ENCODE results near the gene CEP170B. TPM values are rescaled to one million over a fixed set of nuclear protein-coding genes. Genes with fewer than 3 reads are reported as not detected.
"Not testable (repeated sequence)": the region's sequence is repeated elsewhere in the genome, so short reads cannot be mapped to it uniquely, and the experiment has no call there.

The CEP170B gene
- polyA plus RNA-seq, 1 experiment = 4.2 TPM

DNA sequence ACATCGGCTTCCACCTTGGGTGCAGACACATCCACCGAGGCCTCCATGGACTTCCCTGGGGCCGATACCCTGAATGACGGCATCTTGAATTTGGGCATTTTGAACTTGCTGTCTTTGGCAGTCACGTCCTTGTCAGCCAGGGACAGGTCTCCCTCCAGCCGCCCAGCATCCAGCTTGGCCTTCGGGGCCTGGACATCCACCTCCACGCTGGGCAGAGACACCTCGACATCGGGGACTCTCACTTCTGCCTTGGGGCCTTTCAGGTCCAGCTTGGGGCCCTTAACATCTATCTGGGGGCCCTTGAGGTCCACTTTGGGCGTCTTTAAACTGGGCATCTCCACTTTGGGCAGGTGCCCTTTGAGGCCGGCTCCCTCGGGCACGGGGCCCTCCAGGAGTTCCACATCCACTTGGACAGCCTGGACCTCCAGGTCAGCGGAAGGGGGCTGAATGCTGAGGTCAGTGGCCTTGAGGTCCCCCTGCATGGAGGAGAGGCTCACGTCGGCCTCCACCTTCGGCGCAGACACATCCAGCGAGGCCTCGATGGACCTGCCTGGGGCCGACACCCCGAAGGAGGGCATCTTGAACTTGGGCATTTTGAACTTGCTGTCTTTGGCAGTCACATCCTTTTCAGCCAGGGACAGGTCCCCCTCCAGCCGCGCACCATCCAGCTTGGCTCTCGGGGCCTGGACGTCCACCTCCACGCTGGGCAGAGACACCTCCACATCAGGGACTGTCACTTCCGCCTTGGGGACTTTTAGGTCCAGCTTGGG, 79.6 kb downstream of the CEP170B start:
- H3K27me3 ChIP-seq (ENCODE audit: control insufficient read depth, insufficient read depth, low read length); DNase-seq (ENCODE audit: low read depth, low spot score); H3K4me3 ChIP-seq (ENCODE audit: low read depth, low read length); POLR2A ChIA-PET; CTCF ChIA-PET: not testable (repeated sequence)
- Histone ChIP-seq H3K27ac (ENCODE audit: low read depth, low read length) (peak overlapping the region; percentile 0), H3K9me3 (ENCODE audit: control insufficient read depth, insufficient read depth, low read length) (peaks cover 24% of the 10 kb centered on the region; the same call in 1 of the 2 replicates)

DNA sequence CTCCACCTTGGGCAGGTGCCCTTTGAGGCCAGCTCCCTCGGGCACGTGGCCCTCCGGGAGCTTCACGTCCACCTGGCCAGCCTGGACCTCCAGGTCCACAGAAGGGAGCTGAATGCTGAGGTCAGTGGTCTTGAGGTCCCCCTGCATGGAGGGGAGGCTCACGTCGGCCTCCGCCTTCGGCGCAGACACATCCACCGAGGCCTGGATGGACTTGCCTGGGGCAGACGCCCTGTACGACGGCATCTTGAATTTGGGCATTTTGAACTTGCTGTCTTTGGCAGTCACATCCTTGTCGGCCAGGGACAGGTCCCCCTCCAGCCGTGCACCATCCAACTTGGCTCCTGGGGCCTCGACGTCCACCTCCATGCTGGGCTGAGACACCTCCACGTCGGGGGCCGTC, 80.2 kb downstream of the CEP170B start:
- CTCF ChIA-PET; H3K4me3 ChIP-seq (ENCODE audit: low read depth, low read length); POLR2A ChIA-PET; DNase-seq (ENCODE audit: low read depth, low spot score); H3K27me3 ChIP-seq (ENCODE audit: control insufficient read depth, insufficient read depth, low read length): not testable (repeated sequence)
- H3K27ac ChIP-seq (ENCODE audit: low read depth, low read length) = peak overlapping the region; percentile 0
- H3K9me3 ChIP-seq (ENCODE audit: control insufficient read depth, insufficient read depth, low read length) = peaks cover 30% of the 10 kb centered on the region; the same call in 1 of the 2 replicates

Other genes with a start within 250 kb of the CEP170B start
- gene INF2, start 175.7 kb upstream of the CEP170B start, polyA plus RNA-seq (2011; rRNA removed) = 14.9 and 18.9 TPM in 2 replicates
- gene ADSS1, start 141.0 kb upstream of the CEP170B start, polyA plus RNA-seq (2011; rRNA removed) = 2.8 and 4.2 TPM in 2 replicates
- 49.7 and 75.3 TPM in 2 replicates for gene SIVA1, start 112.1 kb upstream of the CEP170B start, polyA plus RNA-seq (2011; rRNA removed)
- gene AKT1, start 69.5 kb upstream of the CEP170B start, polyA plus RNA-seq (2011; rRNA removed) = 104 and 129 TPM in 2 replicates
- 1.6 and 2.5 TPM in 2 replicates for gene ZBTB42, start 64.2 kb upstream of the CEP170B start, polyA plus RNA-seq (2011; rRNA removed)
- gene PLD4, start 59.6 kb downstream of the CEP170B start, polyA plus RNA-seq (2011; rRNA removed) = 0.01 TPM in 2 replicates
- 10.0 and 10.5 TPM in 2 replicates for gene AHNAK2, start 113.1 kb downstream of the CEP170B start, polyA plus RNA-seq (2011; rRNA removed)
- 4.6 and 4.9 TPM in 2 replicates for gene CLBA1, start 120.5 kb downstream of the CEP170B start, polyA plus RNA-seq (2011; rRNA removed)
- 6.8 and 7.8 TPM in 2 replicates for gene CDCA4, start 155.8 kb downstream of the CEP170B start, polyA plus RNA-seq (2011; rRNA removed)
- gene GPR132, start 200.2 kb downstream of the CEP170B start, polyA plus RNA-seq (2011; rRNA removed) = 0.07 and 0.14 TPM in 2 replicates